Measurements from ENCODE around the gene MYCBP2.

DNA sequence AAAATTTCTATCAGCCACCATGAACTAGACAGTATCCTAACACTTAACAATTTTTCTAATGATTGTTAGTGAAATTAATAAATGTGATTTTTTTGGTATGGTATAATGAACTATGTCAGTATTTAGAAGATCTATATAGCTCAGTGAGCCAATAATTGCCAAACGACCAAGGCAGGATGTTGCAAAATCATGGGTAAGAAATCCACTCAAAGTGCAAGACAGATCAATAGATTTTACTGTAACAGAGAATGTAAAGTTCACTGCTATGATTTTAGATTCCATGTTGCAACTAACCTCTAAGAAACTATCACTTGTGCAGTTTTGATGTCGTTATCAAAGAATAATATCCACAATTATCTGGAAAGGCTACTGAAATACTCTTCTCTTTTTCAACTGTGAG, 44.0 kb upstream of the MYCBP2 start:
- TF ChIP-seq CTCF (conservative IDR thresholded peaks at IDR 0.05; ENCODE audit: low read length) (no peak), EZH2phosphoT487 (IDR thresholded peaks at IDR 0.05; ENCODE audit: borderline replicate concordance, low read depth, low read length) (no peak)

Measured in OCI-LY7 (cell line).